HK-2 (cell line): ENCODE measurements around the gene ERP27.

Experiments
- DNase-seq: peaks from one replicate; pipeline ENCODE4 v3.0.0-alpha.2; 2018; ENCODE audit not compliant: unreplicated experiment

ERP27 gene

GRCh38 chr12:14937014-14937413 lies 1.3 kb downstream of the ERP27 start:
- DNase-seq = no peak

GRCh38 chr12:14936224-14936861 lies 2.0 kb downstream of the ERP27 start:
- no peak for DNase-seq

DNA sequence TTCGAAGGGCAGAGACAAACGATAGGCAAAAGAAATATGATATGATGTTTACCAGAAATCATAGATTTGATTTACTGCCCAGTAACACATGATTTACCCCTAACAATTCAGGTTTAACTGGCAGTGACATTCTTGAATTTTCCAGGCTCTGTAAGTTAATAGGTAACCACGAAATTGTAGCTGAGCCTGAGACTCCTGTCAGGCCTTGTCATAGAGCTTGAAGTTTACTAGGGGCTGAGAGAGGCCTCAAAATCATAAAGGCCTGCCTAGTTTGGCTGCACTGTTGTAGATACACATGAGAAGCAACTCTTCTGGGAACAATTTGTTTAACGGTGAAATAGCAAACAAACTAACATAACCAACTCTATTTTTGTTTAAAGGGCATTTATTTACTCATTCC lies 3.3 kb downstream of the ERP27 start:
- DNase-seq = no peak

- DNase-seq = no peak
Measured at GRCh38 chr12:14934511-14934910, 3.8 kb downstream of the ERP27 start.

DNA sequence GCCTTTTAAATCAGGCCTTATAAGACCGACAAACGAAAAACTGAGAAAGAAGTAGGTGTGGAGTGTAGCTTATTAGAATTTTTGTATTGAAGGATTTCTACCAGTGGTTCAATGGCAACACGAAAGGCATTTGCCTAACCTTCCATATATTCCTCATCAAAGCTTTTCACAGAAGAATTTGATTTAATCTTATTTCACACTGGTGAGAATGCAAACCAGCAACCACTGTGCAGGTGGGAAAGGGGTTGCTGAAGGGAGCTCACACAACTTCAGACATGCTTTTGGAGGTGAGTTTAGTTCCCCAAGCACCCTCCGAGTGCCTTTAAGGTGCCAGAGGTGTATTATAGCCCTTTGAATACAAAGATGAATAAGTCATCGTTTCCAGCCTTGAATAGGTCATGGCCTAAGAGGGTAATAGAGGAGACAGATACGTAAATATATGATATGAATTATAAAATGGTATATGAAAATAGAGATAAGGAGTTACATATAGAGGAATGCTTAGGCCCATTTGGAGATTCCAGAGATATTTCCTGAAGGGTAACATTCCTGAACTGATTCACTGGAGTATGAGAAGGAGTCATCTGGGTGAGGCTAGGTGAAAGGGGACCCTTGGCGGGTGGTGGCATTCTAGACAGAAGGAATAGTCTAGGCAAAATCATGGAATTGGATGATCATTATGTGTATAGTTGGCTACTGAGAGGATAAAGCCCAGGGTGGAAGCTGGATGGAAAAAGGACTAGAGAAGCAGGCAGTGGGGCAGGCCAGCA lies 6.4 kb downstream of the ERP27 start:
- no peak for DNase-seq

GRCh38 chr12:14931359-14931758 lies 7.0 kb downstream of the ERP27 start:
- DNase-seq = no peak

DNA sequence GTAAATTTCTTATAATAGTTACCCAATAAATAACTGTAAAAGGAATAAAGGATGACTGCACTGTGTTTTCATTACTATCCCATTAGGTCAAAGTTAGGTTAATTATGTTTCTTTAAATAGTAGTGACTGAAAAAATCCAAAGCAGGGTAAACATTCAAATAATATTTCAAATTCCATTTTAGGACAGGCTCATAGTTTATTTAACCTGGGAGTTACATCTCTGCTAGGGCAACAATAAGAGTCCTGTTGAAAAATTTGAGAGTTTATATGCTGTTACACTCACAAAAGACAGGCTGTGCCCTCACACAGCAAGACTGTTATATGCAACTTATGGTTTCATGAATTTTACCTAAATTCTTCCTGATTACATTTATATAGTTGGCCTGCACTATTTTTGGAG lies 8.0 kb downstream of the ERP27 start:
- no peak for DNase-seq

- DNase-seq = no peak
Measured at GRCh38 chr12:14928931-14929330, 9.4 kb downstream of the ERP27 start.

DNA sequence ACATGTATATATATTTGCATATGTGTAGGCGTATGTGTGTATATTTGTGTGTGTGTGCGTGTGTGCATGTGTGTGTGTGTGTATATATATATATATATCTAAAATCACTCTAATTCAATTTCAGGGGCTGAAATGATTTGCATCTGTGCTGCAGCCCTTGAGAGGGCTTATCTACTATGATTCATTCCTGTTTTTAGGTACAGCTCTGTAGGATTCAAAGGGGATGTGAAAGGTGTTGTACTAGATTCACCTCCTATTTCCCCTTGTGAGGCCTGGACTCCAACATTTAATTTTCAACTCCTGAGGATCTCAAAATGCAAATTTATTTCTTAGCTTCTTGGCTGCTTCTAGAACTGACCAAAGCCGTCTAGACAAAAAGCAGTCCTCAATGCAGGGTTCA lies 11.1 kb downstream of the ERP27 start:
- DNase-seq = no peak

GRCh38 chr12:14924541-14924940 lies 13.8 kb downstream of the ERP27 start:
- no peak for DNase-seq

DNA sequence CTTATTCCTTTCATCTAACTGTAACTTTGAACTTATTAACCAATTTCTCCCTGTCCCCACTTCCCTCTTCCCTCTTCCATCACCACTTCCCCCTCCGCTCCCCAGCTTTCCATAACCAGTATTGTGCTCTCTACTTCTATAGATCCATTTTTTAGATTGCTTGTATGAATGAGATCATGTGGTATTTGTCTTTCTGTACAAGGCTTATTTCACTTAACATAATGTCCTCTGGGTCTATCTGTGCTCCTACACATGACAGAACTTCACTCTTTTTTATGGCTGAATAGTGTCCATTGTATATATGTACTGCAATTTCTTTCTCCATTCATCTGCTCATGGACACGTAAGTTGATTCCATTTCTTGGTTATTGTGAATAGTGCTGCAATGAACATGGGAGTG lies 14.4 kb downstream of the ERP27 start:
- no peak for DNase-seq

DNA sequence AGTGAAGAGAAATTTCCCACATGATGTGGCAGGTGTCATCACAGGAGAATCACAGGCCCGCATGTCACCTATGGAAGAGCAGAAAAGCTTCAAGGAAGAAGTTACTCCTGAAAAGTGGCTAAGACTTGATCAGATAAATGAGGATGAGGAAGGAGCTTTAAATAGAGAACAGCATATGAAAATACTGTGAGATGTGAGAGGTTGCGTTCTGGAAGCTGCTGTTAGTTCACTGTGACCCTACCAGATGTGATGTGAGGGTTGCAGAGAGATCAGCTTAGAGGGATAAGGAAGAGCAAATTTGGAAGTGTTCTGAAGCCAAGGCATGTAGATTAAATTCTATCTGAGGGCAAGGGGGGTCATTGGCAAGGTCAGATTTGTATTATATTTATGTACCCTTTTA lies 17.1 kb downstream of the ERP27 start:
- DNase-seq = no peak

GRCh38 chr12:14920475-14921126 lies 17.7 kb downstream of the ERP27 start:
- no peak for DNase-seq

DNA sequence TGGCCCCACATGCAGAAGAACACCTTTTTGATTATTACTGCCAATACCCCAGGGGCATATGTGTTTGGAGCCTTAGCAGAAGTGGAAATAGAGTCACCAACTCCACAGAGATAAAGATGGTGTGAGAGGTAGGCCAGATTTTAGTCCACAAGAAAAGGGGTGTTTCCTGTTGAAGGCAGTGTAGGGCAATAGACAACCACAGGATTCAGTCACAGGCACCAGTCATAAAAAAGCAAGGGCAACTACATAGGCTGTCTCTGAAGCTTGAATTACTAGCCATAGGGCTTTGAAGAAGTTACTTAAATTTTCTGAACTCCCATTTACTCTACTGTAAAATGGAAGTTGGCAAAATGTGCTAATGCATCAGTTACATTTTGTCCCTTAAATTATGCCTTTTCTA lies 18.9 kb downstream of the ERP27 start:
- no peak for DNase-seq

DNA sequence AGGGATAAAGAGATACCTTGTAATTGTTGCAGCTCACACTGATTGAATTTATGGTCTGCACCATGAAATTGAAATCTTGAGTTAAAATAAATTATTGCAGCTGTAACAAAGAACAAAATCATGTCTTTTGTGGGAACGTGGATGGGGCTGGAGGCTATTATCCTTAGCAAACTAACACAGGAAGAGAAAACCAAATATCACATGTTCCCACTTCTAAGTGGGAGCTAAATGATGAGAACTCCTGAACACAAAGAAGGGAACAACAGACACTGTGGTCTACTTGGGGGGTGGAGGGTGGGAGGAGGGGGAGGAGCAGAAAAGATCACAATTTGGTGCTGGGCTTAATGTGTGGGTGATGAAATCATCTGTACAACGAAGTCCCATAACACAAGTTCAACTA lies 22.6 kb downstream of the ERP27 start:
- DNase-seq = no peak

- DNase-seq = no peak
Measured at GRCh38 chr12:14913381-14913781, 25.0 kb downstream of the ERP27 start.

GRCh38 chr12:14911131-14911530 lies 27.2 kb downstream of the ERP27 start:
- DNase-seq = no peak

- DNase-seq = no peak
Measured at GRCh38 chr12:14910090-14910915, 28.0 kb downstream of the ERP27 start.

DNA sequence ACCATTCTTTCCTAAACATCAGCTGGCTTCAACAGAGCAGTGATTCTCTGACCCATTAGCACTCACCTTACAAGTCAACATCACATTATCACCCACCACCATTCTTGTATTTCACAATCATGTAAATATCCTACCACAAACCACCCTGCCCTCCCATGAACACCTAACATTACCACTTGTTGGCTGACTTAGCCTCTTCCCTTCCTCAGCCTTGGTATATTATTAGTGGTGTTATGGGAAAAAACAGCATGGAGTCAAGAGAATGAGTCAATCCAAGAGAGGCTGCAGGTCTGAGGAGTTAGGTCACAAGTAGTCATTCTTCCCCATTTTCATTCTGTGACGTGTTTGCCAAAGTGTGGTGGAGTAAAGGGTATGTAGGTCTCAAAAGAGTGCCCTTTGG lies 30.4 kb downstream of the ERP27 start:
- no peak for DNase-seq

- no peak for DNase-seq
Measured at GRCh38 chr12:14906114-14906513, 32.2 kb downstream of the ERP27 start.

DNA sequence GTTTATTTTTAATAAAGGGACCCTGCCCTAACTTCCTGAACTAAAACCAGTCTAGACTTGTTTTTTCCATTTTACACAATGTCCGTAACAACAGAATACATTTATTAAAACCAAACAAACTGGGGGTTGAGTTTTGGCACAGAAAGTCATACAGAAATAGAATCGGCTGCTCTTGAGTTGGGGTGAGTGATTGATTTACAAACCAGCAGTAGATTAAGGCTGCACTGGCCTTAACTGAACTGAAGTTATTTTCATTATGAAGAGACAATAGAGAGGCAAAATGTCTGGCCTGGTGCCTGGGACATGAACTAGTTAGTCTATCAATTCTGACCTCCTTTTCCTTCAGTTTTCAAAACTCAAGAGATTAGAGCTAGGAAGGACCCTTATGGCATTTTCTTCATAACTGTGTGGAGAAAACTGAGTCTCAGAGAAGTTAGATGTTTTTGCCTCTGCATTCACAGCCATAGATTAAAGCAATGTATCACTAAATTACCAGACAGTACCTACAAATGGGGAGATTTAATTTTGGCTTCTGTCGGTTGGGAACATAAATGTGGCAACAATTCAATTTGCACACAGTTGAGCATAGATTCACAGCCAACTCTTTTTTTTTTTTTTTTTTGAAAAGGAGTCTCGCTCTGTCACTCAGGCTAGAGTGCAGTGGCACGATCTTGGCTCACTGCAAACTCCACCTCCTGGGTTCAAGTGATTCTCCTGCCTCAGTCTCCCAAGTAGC lies 32.9 kb downstream of the ERP27 start:
- DNase-seq = no peak

DNA sequence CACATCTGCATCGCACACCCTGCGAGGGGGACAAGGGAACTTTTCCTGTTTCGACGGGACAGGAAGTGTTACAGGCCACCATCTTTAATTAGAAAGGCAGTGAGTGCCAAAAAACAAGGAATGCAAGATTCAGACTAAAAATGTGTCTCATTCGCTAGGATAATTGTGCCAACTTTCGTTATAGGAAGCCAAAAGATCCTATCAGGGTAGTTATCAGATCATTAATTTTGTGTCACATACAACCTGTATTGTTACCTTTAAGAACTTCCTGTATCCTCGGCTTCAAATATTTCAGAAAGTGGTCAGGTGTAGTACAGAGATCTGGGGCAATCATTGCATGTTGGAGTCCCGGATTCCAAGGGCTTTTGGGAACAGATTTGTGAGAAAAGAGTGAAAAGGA lies 33.5 kb downstream of the ERP27 start:
- DNase-seq = no peak
